ENCODE results near the gene SLC12A8. TPM values are rescaled to one million over a fixed set of nuclear protein-coding genes. Genes with fewer than 3 reads are reported as not detected.

Gene SLC12A8
- total RNA-seq, 2 donors from 2014 or later: 20.7 to 33.7 TPM

- Histone ChIP-seq H3K27ac (no peak overlapping the region), H3K4me1 (no peaks in the 10 kb centered on the region)
Measured at GRCh38 chr3:125037498-125038150, 174.9 kb downstream of the SLC12A8 start.

DNA sequence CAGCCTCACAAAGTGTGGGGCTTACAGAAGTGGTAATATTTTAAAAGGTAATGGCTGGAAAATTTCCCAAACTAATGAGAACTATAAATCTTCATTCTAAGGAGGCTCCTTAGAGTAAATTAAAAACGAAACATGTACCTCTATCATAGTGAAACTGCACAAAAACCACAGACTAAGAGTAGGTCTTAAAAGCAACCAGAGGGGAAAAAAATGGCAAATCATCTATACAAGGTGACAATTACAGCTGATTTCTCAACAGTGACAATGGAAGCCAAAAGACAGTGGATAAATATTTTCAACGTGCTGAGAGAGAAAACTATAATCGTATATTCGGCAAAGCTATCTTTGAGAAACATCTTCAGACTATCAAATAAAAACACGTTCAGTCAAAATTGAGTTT is 177.3 kb downstream of the SLC12A8 start:
- no peak overlapping the region for H3K4me3 ChIP-seq
- no peak for DNase-seq
- H3K9ac ChIP-seq (ENCODE audit: low read depth in 2 of 2, low read length in 2 of 2): no peak overlapping the region
- H3K36me3 ChIP-seq: no peaks in the 10 kb centered on the region
- no peaks in the 10 kb centered on the region for H3K9me3 ChIP-seq
- no peaks in the 10 kb centered on the region for H3K4me1 ChIP-seq
- intact Hi-C loops (cut with DNase I): no loop called here
- TF ChIP-seq CTCF (IDR thresholded peaks at IDR 0.05): no peak
- H3K27me3 ChIP-seq: no peaks in the 10 kb centered on the region
- H3K27ac ChIP-seq: no peak overlapping the region

More at GRCh38 chr3:125037498-125038150, 174.9 kb downstream of the SLC12A8 start:
- intact Hi-C loops (cut with DNase I): no loop called here
- Histone ChIP-seq H3K4me3 (no peak overlapping the region), H3K9ac (ENCODE audit: low read depth in 2 of 2, low read length in 2 of 2) (no peak overlapping the region), H3K27me3 (no peaks in the 10 kb centered on the region), H3K9me3 (no peaks in the 10 kb centered on the region), H3K36me3 (no peaks in the 10 kb centered on the region)
- no peak for TF ChIP-seq CTCF (IDR thresholded peaks at IDR 0.05)
- DNase-seq: no peak

DNA sequence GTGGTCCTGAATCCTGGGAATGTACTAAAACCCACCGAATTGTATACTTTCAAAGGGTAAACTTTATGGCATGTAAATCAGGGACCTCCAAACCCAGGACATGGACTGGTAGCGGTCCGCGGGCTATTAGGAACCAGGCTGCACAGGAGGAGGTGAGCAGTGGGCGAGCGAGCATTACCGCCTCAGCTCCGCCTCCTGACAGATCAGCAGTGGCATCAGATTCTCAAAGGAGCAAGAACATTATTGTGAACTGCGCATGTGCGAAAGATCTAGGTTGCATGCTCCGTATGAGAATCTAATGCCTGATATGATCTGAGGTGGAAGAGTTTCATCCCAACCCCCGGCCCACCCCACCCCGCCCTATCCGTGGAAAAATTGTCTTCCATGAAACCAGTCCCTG is 178.9 kb downstream of the SLC12A8 start:
- no peaks in the 10 kb centered on the region for H3K4me1 ChIP-seq
- H3K4me3 ChIP-seq: no peak overlapping the region
- no peak for TF ChIP-seq CTCF (IDR thresholded peaks at IDR 0.05)
- no peak overlapping the region for H3K9ac ChIP-seq (ENCODE audit: low read depth in 2 of 2, low read length in 2 of 2)
- no peaks in the 10 kb centered on the region for H3K36me3 ChIP-seq
- DNase-seq: no peak
- H3K27ac ChIP-seq: no peak overlapping the region
- no peaks in the 10 kb centered on the region for H3K9me3 ChIP-seq
- H3K27me3 ChIP-seq: no peaks in the 10 kb centered on the region
- intact Hi-C loops (cut with DNase I): no loop called here

DNA sequence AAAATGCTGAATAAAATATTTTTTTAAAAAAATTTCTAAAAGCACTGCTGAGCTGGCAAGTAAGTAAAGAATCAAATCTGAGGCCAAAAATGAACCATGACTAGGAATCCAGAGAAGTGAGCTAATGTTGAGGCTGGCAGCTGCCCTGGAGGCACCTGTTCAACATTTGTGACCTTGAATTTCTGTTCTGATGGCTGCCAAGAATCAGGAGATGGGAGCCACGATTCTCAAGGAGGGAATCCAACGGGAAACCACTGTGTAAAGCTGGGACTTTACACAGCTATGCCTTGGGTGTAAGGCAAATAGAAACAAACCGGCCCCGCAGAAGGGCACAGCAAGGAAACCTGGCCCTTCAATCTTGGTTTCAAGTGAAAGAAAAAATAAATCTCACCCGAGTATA is 179.4 kb downstream of the SLC12A8 start:
- H3K9ac ChIP-seq (ENCODE audit: low read depth in 2 of 2, low read length in 2 of 2): no peak overlapping the region
- no peaks in the 10 kb centered on the region for H3K27me3 ChIP-seq
- intact Hi-C loops (cut with DNase I): no loop called here
- H3K4me3 ChIP-seq: no peak overlapping the region
- no peaks in the 10 kb centered on the region for H3K4me1 ChIP-seq
- no peak for DNase-seq
- TF ChIP-seq CTCF (IDR thresholded peaks at IDR 0.05): no peak
- H3K9me3 ChIP-seq: no peaks in the 10 kb centered on the region
- H3K36me3 ChIP-seq: no peaks in the 10 kb centered on the region
- H3K27ac ChIP-seq: no peak overlapping the region

DNA sequence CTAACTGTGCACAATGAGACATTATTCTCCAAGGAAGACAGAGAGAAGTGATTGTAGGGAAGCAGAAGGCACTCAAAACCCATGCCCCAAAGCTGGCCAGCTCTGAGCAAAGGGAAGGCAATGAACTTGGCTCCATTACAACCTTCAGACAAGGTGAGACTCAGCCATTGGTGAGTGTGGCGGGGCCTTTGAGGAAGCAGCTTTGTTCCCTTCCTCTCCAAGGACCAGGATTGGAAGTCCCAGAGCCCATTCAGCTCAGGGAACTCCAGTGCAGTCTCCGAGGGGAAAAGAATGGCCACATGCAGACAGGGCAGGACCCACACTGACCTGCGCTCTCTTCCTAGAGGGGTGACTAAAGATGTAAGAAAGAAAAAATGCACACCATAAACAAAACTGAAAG is 179.9 kb downstream of the SLC12A8 start:
- DNase-seq: no peak
- H3K27me3 ChIP-seq: no peaks in the 10 kb centered on the region
- H3K9me3 ChIP-seq: no peaks in the 10 kb centered on the region
- H3K4me1 ChIP-seq: no peaks in the 10 kb centered on the region
- H3K36me3 ChIP-seq: no peaks in the 10 kb centered on the region
- H3K27ac ChIP-seq: no peak overlapping the region
- no peak for TF ChIP-seq CTCF (IDR thresholded peaks at IDR 0.05)
- H3K9ac ChIP-seq (ENCODE audit: low read depth in 2 of 2, low read length in 2 of 2): no peak overlapping the region
- no peak overlapping the region for H3K4me3 ChIP-seq
- intact Hi-C loops (cut with DNase I): no loop called here

Small RNA genes within 50 kb of the gene (microRNA-seq; reads per million reads assigned to microRNA genes)
- not detected for gene MIR5092

Other genes starting within 250 kb of the SLC12A8 start
- 10 to 100 TPM in 1 of 2 donors, 1 to 10 TPM in 1; 5.1 to 10.7 TPM for gene HEG1, start 156.8 kb downstream of the SLC12A8 start, total RNA-seq
- 10 to 100 TPM; 35.4 to 50.1 TPM for gene ZNF148, start 162.6 kb upstream of the SLC12A8 start, total RNA-seq

All from colonic mucosa (tissue), 4 donors.